ENCODE results near the gene PACRG. TPM values are rescaled to one million over a fixed set of nuclear protein-coding genes. Genes with fewer than 3 reads are reported as not detected.

The PACRG gene
- total RNA-seq, 1 experiment from 2014 or later = not detected

- no peaks in the 10 kb centered on the region for H3K36me3 ChIP-seq (ENCODE audit: control insufficient read depth, insufficient read depth, low read length)
- H3K4me1 Mint-ChIP-seq (ENCODE audit: low read depth, unreplicated experiment) = no peaks in the 10 kb centered on the region
- no peaks in the 10 kb centered on the region for H3K4me1 ChIP-seq
- peaks cover 12% of the 10 kb centered on the region for H3K27me3 Mint-ChIP-seq (ENCODE audit: insufficient read depth, unreplicated experiment)
- ChIA-PET POLR2A (no interaction called here), CTCF (no interaction called here)
- no peak overlapping the region for H3K27ac Mint-ChIP-seq (ENCODE audit: unreplicated experiment)
- no peak overlapping the region for H3K4me3 ChIP-seq (ENCODE audit: low read depth, low read length)
- H3K9me3 Mint-ChIP-seq (ENCODE audit: unreplicated experiment) = peaks cover 3% of the 10 kb centered on the region
- no peak for TF ChIP-seq CTCF (IDR thresholded peaks at IDR 0.05; ENCODE audit: insufficient read depth in 1 of 2, low read depth in 1 of 2, low read length in 1 of 2, severe bottlenecking in 1 of 2, unreplicated experiment in 1 of 2)
- intact Hi-C loops (cut with micrococcal nuclease; ENCODE audit: unreplicated experiment) = no loop called here
- no peak overlapping the region for H3K4me3 Mint-ChIP-seq (ENCODE audit: unreplicated experiment)
- H3K27me3 ChIP-seq (replicated peaks; ENCODE audit: control insufficient read depth, insufficient read depth, low read length) = no peaks in the 10 kb centered on the region
- no peaks in the 10 kb centered on the region for H3K36me3 Mint-ChIP-seq (ENCODE audit: insufficient read depth, unreplicated experiment)
- no peak for DNase-seq
- H3K9me3 ChIP-seq = no peaks in the 10 kb centered on the region
- no TSS peak for BruUV-seq (replicated peaks)
These were observed 399.8 kb downstream of the PACRG start for GRCh38 chr6:163127587-163127986.

- Mint-ChIP-seq H3K27me3 (ENCODE audit: insufficient read depth, unreplicated experiment) (peaks cover 9% of the 10 kb centered on the region), H3K9me3 (ENCODE audit: unreplicated experiment) (no peaks in the 10 kb centered on the region), H3K27ac (ENCODE audit: unreplicated experiment) (no peak overlapping the region), H3K4me3 (ENCODE audit: unreplicated experiment) (no peak overlapping the region), H3K4me1 (ENCODE audit: low read depth, unreplicated experiment) (no peaks in the 10 kb centered on the region), H3K36me3 (ENCODE audit: insufficient read depth, unreplicated experiment) (no peaks in the 10 kb centered on the region)
- ChIA-PET CTCF (no interaction called here), POLR2A (no interaction called here)
- Histone ChIP-seq H3K27me3 (replicated peaks; ENCODE audit: control insufficient read depth, insufficient read depth, low read length) (no peaks in the 10 kb centered on the region), H3K36me3 (ENCODE audit: control insufficient read depth, insufficient read depth, low read length) (no peaks in the 10 kb centered on the region), H3K4me3 (ENCODE audit: low read depth, low read length) (no peak overlapping the region), H3K4me1 (no peaks in the 10 kb centered on the region), H3K9me3 (no peaks in the 10 kb centered on the region)
- no peak for TF ChIP-seq CTCF (IDR thresholded peaks at IDR 0.05; ENCODE audit: insufficient read depth in 1 of 2, low read depth in 1 of 2, low read length in 1 of 2, severe bottlenecking in 1 of 2, unreplicated experiment in 1 of 2)
- BruUV-seq (replicated peaks) = no TSS peak
- intact Hi-C loops (cut with micrococcal nuclease; ENCODE audit: unreplicated experiment) = no loop called here
- DNase-seq = no peak
These were observed 400.6 kb downstream of the PACRG start for GRCh38 chr6:163128324-163128723.

- H3K27me3 Mint-ChIP-seq (ENCODE audit: insufficient read depth, unreplicated experiment) = peaks cover 14% of the 10 kb centered on the region
- ChIA-PET POLR2A (no interaction called here), CTCF (no interaction called here)
- Histone ChIP-seq H3K4me1 (no peaks in the 10 kb centered on the region), H3K27me3 (replicated peaks; ENCODE audit: control insufficient read depth, insufficient read depth, low read length) (no peaks in the 10 kb centered on the region), H3K36me3 (ENCODE audit: control insufficient read depth, insufficient read depth, low read length) (no peaks in the 10 kb centered on the region), H3K4me3 (ENCODE audit: low read depth, low read length) (no peak overlapping the region), H3K9me3 (no peaks in the 10 kb centered on the region)
- no peaks in the 10 kb centered on the region for H3K36me3 Mint-ChIP-seq (ENCODE audit: insufficient read depth, unreplicated experiment)
- H3K9me3 Mint-ChIP-seq (ENCODE audit: unreplicated experiment) = no peaks in the 10 kb centered on the region
- TF ChIP-seq CTCF (IDR thresholded peaks at IDR 0.05; ENCODE audit: insufficient read depth in 1 of 2, low read depth in 1 of 2, low read length in 1 of 2, severe bottlenecking in 1 of 2, unreplicated experiment in 1 of 2) = no peak
- H3K4me3 Mint-ChIP-seq (ENCODE audit: unreplicated experiment) = no peak overlapping the region
- H3K4me1 Mint-ChIP-seq (ENCODE audit: low read depth, unreplicated experiment) = no peaks in the 10 kb centered on the region
- no peak for DNase-seq
- BruUV-seq (replicated peaks) = no TSS peak
- H3K27ac Mint-ChIP-seq (ENCODE audit: unreplicated experiment) = no peak overlapping the region
- intact Hi-C loops (cut with micrococcal nuclease; ENCODE audit: unreplicated experiment) = no loop called here
These were observed 404.4 kb downstream of the PACRG start for GRCh38 chr6:163132050-163132750.

Data from Caco-2 (cell line).